ENCODE measurements around the gene PRSS57. TPM values are rescaled to one million over a fixed set of nuclear protein-coding genes. Genes with fewer than 3 reads are reported as not detected.

The PRSS57 gene
- polyA plus RNA-seq, 1 of the 3 experiments (the other 2 are of a cell fraction), result not detected

DNA sequence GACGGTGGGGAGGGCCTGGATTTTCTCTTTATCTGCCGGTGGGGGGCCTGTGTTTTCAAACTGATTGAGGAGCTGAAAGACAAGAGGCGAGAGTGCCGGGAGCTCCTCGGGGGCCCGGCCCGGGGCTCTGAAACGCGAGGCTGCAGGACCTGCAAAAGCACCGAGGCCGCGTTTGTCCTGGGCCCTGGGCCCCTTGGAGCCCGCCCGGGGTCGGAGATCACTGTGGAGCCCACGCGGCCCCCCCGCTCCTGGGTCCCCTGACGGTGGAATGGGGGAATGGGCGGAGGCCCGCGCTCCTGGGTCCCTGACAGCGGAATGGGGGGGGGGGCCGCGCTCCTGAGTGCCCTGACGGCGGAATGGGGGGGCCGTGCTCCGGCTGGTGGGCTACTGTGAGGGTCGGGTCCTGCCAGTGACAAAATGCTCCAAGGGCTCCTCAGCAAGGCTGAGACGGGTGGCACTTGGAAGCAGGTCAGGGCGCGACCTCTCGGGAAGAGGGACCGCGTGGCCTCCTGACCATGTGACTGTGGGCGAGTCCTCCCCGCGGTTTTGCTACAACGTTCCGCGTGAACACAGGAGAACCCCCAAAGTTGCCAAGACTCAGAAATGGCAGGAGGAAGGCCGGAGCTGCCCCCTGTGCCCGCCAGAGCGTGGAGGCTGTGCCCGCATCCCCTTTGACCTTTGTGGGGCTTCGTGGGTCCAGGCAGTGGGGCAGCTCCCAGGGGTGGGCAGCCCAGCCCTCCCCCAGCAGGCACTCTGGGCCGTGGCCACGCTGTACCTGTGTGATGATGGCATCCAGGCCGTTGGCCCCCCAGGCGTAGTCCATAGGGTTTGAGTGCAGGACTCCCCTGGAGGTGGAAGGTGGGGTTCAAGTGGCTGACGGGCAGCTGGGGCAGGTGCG is 46.1 kb downstream of the PRSS57 start:
- ChIA-PET CTCF (interaction anchor here (0.6 to 0.7 kb wide), 2 partner anchors 85 to 354 kb away, joined by 3 read pairs; no protein-coding TSS in a partner anchor), POLR2A (no interaction called here)
- peaks cover 26% of the 10 kb centered on the region for H3K79me2 ChIP-seq (ENCODE audit: insufficient read depth)
- DNase-seq, result no peak
- no peak overlapping the region for H3K4me3 ChIP-seq (ENCODE audit: low read depth in 2 of 2, low read length in 1 of 2)
- H3K9me2 ChIP-seq, result no peaks in the 10 kb centered on the region
- no peak overlapping the region for H3K27ac ChIP-seq (ENCODE audit: low read depth in 2 of 2, low read length in 1 of 2)
- H3K9ac ChIP-seq, result no peak overlapping the region
- no peak overlapping the region for H3K4me2 ChIP-seq
- H3K27me3 ChIP-seq (ENCODE audit: insufficient read depth), result no peaks in the 10 kb centered on the region
- no peak for TF ChIP-seq USF1 (IDR thresholded peaks at IDR 0.05; ENCODE audit: borderline replicate concordance, low read depth)
- TF ChIP-seq CTCF (IDR thresholded peaks at IDR 0.05), result no peak
- TF ChIP-seq RAD21 (IDR thresholded peaks at IDR 0.05; ENCODE audit: low read length), result no peak
- no peak for TF ChIP-seq CHD2 (IDR thresholded peaks at IDR 0.05; ENCODE audit: low read length, partially characterized antibody)
- TF ChIP-seq FOXM1 (IDR thresholded peaks at IDR 0.05; ENCODE audit: low read depth), result no peak
- TF ChIP-seq SIN3A (IDR thresholded peaks at IDR 0.05; ENCODE audit: borderline replicate concordance, low read depth, low read length), result no peak
- WGBS (ENCODE audit: low lambda C conversion rate), result 97% methylated on average over 25 of the region's 53 CpGs
- no peaks in the 10 kb centered on the region for H3K4me1 ChIP-seq (ENCODE audit: control insufficient read depth in 1 of 2, insufficient read depth in 2 of 2, low read depth in 1 of 2, low read length in 1 of 2)
- peaks cover 0 to 61% of the 10 kb centered on the region in 2 experiments for H3K36me3 ChIP-seq (replicated peaks in 1 of 2; ENCODE audit: control insufficient read depth in 1 of 2, insufficient read depth in 2 of 2, low read length in 1 of 2)
- H3K9me3 ChIP-seq, result no peaks in the 10 kb centered on the region
- peaks cover 25% of the 10 kb centered on the region for H4K20me1 ChIP-seq (ENCODE audit: insufficient read depth)
- no peak overlapping the region for H2AFZ ChIP-seq (ENCODE audit: low read depth)
- no peaks in the 10 kb centered on the region for H3F3A ChIP-seq (replicated peaks; ENCODE audit: insufficient read depth)

GRCh38 chr19:648305-648704 is 46.9 kb downstream of the PRSS57 start:
- 95% methylated on average over 13 of the region's 29 CpGs for WGBS (ENCODE audit: low lambda C conversion rate)
- ChIA-PET CTCF (no interaction called here), POLR2A (no interaction called here)
- DNase-seq, result no peak
- peaks cover 16% of the 10 kb centered on the region for H4K20me1 ChIP-seq (ENCODE audit: insufficient read depth)
- no peak overlapping the region for H3K9ac ChIP-seq
- H3K4me2 ChIP-seq, result no peak overlapping the region
- H3K9me2 ChIP-seq, result no peaks in the 10 kb centered on the region
- H2AFZ ChIP-seq (ENCODE audit: low read depth), result no peak overlapping the region
- H3K27ac ChIP-seq (ENCODE audit: low read depth in 2 of 2, low read length in 1 of 2), result no peak overlapping the region
- TF ChIP-seq REST (IDR thresholded peaks at IDR 0.05; ENCODE audit: low read depth, low read length) (no peak), USF1 (IDR thresholded peaks at IDR 0.05; ENCODE audit: borderline replicate concordance, low read depth) (no peak)
- peaks cover 0 to 63% of the 10 kb centered on the region in 2 experiments for H3K36me3 ChIP-seq (replicated peaks in 1 of 2; ENCODE audit: control insufficient read depth in 1 of 2, insufficient read depth in 2 of 2, low read length in 1 of 2)
- no peaks in the 10 kb centered on the region for H3K27me3 ChIP-seq (ENCODE audit: insufficient read depth)
- H3F3A ChIP-seq (replicated peaks; ENCODE audit: insufficient read depth), result no peaks in the 10 kb centered on the region
- H3K9me3 ChIP-seq, result no peaks in the 10 kb centered on the region
- H3K4me1 ChIP-seq (ENCODE audit: control insufficient read depth in 1 of 2, insufficient read depth in 2 of 2, low read depth in 1 of 2, low read length in 1 of 2), result no peaks in the 10 kb centered on the region
- H3K79me2 ChIP-seq (ENCODE audit: insufficient read depth), result peaks cover 18% of the 10 kb centered on the region
- H3K4me3 ChIP-seq (ENCODE audit: low read depth in 2 of 2, low read length in 1 of 2), result no peak overlapping the region
